ELF-1 (cell line): Measurements from ENCODE around the gene PAX1.

Experiments
- DNase-seq: peaks from one replicate; pipeline ENCODE4 v3.0.0-alpha.2; 2016; ENCODE audit warnings: low read depth, low spot score

Gene PAX1

DNA sequence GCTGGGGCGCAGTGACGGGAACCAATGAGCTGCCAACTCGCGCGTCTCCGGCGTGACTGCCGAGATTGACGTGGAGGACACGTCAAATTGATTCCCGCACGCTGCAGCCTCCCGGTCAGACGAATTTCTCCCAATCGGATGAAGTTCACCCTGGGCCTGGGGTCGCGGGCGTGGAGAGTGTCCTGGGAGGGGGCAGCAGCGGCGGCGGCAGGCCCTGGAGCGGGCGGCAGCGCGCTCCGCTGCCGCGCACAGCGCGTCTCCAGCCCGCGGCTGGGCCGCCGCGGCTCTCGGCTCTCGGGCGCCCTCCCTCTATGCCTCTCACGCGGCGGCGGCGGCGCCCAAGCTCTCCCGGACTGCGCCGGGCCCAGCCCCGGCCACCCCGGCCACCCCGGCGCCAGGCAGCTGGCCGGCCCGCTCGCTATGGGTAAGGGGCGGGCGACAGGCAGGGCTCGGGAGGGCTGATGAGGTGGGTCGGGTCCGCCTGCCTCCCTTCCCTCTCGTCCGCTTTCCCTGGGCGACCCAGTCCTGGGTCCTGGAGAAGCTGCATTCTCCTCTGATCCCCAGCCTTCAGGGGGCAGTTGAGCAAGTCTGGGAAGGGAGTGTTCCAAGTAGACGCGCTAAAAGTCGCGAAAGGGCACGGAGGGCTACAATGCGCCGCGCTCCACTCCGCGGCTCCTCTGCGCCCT is at the start of gene PAX1:
PAX1 (plus strand) TSS at position 90 of the 686 bp plus-strand sequence; CDS start at position 139, 49 bp downstream.
- no peak for DNase-seq

DNA sequence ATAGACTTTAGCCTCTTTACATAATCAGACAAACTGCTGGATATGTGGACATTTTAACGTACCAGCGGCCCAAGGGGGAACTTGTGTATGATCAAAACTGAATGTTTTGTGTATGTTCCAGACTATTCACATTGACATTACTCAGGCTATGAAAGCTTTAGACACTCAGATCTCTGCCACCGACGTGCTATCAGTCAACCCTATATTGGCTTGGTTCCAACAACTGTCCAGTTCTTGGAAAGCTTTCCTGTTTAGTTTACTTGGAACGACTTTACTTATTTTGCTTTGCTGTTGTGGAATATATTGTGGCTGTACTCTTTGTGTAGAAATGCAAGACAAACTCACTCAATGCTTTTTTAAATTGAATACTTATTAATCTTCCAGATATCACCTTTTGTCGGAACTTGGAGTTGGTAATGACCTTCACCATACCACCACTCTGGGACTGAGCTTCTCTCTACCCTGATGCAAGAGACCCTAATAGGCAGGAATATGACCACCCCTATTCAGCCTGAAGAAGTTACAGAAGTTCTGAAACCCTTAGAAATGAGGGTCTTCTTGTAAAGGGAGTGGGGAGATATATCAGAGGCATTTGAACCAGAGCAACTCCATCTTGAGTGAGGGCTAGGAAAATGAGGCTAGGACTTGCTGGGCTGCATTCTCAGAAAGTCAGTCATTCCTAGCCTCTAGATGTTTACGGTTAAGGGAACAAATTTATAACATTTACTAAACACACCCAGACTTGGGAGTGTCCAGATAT is 49.0 kb upstream of the PAX1 start:
- no peak for DNase-seq

DNA sequence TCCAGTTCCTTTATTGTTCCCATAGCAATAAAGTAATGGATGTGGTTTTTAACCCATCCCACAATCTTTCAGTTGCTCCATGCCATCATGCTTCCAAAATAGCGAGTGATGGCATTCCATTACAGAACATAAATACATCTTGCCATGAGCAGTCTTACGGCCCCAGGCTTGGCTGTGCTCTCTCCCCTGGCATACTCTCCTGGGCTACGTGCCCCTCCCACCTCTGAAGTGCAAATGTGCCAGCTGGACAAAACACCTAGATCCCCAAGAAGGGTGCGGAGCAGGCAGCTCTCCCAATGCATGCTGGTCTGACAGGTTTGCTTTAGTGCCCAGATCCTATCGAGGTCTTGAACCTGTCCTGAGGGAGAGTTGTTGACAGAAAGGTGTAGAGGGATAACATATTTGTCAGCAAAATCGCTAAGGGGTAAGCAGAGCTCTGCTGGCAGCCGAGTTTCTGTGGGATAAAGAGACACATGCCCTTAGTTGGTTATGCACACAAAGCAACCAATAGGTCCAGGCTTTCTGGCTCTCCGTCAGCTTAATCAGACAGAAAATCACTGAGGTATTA is 43.9 kb upstream of the PAX1 start:
- no peak for DNase-seq

DNA sequence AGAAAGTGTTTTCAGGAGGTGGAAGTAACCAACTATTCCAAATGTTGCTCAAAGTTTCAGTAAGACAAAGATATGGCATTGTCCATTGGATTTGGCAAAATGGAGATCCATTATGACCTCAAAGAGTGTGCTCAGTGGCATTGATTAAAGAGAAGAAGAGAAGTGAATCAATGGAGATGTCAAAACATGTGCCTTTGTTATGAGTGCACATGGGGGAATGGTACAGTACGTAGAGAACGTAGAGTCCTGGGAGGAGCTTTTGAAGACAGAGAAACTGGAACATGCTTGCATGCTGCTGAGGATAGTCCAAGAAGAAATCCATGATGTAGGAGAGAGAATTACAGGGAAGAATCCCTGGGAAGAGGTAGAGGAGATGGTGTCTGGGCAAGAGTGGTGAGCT is 42.0 kb upstream of the PAX1 start:
- no peak for DNase-seq

DNA sequence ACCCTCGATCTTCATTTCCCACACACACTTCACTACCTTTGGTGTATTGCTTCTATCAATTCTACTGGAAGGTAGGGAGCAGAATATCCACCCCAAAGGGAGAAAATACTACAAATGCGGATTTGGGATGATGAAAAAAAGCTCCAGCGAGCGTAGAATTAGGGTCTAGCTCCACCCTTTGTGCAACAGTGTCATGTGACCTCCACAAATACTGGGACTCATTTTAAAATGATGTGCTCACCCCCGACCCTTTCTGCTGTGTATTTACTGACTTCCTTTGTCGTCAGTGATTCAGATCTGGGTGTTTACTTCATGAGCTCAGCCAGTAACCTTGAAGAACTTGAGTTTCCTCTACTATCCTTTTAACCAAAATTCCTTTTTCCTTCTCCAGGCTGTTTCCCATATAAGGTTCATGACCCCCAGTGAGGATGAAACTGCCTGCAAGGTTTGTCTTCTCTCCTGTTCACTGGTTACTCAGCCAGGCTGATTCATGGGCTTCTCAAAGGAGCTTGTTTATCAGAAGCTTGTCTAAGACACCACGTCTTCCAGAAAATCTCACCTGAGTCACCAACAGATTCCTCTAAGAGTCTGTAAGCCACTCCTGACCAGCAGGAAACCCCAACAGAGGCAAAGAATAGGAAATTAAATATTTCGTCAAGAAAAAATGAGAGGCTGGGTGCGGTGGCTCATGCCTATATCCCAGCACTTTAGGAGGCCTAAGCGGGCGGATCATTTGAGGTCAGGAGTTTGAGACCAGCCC is 39.6 kb upstream of the PAX1 start:
- DNase-seq = no peak

DNA sequence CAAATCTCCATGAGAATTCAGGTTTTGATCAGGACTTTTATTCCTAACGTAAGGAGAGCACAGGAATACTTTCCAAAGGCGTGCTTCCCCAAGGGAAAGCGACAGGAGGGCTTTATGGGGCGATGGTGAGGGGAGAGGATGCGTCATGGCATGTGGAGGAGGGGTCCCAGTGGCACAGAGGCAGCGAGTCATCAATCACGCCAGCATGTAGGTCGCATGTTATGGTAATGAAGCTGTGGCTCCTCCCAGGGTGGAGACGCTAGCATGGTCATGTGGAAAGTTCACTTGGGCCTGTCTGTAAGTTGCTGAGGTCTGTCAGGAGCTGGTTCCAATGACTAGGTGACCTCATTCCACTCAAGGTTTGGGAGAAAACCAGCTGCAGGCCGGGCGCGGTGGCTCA is 35.3 kb upstream of the PAX1 start:
- no peak for DNase-seq

DNA sequence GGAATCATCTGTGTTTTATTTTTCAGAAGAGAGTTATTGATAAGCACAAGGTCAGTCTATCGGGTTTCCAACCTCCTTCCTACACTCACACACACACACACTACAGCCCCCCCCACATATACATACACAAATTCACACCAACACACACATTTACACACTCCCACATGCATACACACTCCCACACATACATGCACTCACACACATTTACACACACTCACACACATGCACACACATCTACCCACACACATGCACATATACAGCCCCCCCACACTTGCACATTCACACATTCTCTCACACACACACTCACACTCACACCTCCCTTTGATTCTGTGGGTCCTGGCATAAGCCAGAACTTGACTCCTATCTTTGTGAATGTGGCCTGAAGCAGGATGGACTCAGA is 34.5 kb upstream of the PAX1 start:
- DNase-seq = no peak

DNA sequence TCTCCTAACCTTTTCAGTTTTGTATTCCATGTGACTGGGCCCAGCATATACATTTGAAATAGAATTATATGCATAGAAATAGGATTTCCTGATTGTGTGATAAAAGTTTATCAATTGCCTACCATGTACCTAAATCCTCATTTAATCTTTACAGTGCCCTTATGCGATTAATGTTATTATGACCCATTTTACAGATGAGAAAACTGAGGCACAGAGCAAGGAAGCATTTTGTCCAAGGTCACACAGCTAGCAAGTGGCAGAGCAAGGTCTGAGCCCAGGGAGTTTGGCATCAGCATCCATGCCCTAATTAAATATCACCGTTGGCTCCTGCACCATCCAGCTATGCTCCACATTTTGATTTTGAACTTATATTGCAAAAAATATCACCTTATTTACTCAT is 28.2 kb upstream of the PAX1 start:
- DNase-seq = no peak

DNA sequence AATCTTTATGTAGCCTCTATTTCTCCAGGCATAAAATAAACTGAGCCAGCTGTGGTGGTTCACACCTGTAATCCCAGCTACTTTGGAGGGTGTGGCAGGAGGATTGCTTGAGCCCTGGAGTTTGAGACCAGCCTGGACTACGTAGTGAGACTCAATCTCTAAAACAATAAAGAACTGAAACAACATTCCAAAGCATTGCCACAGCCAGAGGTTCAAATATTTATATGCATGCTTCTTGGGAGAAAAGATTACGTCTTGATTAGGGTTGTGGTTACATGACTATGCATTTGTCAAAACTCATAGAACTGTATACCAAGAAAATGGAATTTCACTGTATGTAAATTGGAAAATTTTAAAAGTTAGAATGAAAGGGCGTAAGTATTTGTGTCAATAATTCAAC is 27.7 kb upstream of the PAX1 start:
- DNase-seq = no peak

DNA sequence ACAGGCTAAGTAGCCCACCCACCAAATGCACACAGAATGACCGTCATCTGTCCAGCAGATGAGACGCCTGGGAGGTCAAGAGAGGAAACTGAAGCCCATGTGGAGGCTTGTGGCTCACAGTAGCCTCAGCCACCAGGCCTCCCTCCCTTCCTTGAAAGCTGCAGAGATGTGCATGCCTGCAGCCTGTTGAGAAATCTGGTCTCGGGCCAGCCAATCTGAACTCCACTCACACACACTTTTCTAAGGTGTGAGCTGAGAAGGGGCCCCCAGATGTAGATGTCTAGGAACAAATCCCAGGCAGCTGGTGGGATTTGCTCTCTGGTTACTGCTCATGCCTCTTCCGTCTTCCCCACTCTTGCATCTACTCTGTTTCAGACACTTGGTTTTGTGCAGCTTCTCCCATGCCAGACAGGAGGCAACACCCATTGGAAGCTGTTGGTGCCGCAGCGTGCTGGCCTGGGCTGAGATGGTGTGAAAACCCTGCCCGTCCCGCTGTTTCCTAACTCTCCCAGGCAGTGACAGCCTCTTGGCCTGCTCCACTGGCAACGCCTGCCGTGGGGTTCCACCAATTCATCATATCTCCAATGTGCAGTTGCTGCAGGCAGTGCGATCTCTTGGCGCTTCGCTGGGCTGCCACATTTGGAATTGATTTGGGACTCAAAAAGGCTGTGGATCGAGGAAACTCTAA is 24.1 kb upstream of the PAX1 start:
- DNase-seq = no peak

DNA sequence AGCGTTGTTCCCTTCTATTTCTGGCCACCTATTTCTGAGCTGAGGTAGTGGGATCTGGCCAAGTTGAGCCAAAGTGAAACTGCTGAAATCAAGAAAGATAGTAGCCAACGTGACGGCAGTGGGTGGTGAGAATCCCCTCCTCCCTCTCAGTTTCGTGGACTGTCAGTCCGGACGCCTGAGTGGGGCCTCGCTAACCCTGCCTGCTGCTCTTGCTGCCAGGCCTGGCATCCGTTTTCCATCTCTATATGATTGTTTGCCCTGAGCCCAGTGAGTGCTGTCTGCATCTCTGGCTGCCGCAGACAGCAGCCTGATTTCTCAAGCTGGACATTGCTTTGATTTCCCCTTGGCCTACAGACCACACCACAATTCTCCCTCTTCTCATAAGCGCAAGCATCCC is 23.5 kb upstream of the PAX1 start:
- no peak for DNase-seq

DNA sequence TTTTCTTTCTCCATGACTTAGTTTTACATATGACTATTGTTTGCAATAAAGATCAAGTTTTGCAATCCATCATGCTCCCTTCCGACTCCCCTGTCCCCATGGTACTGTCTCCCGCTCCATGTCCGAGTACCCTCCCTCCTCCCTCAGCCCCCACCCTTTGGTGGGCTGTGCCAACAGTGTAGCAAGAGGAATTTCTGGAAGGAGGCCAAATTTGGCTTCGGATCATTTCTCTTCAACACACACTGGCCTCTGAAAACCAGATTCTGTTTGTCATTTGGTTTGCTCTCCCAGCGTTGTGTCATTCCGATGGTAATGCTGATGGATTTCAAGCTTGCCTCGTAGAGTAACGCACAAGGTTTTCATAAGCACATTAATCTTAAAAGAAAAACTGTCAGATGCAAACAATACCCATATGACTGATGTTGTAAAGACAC is 22.9 kb upstream of the PAX1 start:
- no peak for DNase-seq

DNA sequence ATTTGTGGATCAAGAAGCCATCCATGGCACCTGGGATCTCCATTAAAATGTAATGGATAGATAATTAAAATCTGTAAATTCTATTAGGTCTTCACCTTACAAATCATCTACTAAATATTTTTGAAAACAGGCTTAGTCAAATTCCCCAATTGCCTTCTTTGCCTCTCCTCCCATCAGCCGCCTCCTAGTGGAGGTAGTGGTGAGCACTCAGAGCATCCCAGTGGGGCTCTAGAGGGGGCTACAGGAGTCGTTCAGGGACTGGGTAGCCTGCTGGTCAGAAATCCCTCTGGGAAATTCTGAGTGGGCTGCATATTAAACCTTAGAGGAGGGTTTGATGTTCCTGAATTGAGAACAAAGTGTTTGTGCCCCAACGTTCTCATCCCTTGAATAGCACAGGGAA is 20.8 kb upstream of the PAX1 start:
- DNase-seq = no peak

DNA sequence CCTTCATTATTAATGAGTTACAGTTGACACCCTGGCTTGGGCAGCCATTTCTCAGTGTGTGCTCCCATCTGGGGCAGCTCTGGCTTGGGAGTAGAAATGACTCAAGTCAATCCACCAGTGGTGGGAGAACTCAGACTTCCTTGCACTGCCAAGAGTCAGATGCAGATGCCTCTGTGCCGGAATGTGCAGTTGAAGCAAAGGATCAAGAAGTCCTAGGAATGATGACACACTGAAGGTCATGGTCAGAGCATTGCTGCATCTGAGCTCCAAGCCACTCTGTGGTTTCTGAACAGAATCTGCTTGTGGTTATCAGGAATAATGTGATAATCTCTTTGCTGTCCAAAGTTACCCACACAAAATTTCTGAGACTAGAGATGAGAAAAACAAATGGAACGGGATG is 19.5 kb upstream of the PAX1 start:
- no peak for DNase-seq

DNA sequence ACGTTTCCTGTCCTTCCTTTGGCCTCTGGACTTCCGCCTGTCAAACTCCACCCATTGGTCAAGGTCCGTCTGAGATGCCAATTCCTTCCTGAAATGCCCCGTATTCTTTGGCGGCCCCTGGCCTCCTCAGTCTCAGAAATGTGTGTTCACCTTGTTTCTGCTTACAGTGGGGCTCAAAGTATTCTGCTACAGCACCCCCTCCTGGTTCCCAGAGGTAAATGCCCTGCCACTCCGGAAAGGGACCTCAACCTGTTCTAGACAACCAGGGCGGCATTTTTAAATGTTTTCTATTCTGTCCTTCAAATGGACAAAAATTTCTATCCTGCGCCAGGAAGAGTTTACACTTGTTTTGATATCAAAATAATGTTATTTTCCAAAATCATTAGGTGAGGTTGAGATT is 12.1 kb upstream of the PAX1 start:
- DNase-seq = peak; percentile 59

DNA sequence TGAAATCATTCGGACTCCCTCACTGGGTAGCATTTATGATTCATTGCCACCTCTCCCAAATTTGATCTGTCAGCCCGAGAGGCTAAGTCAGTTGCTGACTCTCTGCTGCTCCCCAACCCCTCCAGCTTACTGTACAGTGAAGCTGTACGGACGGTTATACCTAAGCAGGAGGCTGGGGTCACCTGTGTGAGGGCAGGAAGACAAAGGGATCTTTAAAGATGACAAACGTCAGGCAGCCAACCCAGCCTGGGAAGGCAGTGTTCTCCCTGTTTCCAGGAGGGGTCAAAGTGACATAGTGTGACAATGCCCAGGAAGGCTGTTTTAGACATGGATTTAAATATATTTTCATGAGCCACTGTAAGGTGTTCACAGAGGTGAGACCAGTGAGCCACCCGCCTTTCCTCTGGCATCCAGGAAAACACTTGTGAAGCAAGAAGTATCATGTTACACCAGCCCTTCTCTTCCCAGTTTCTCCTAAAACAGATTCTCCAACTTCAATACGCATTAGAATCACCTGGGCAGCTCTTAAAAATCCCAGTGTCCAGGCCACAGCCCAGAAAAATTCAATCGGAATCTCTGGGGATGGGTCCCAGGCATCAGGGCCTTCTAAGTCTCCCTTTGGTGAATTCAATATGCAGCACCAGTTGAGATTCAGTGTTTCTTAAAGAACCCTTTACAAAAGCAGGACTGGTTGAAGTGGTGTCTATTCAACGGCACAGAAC is 6.8 kb upstream of the PAX1 start:
- no peak for DNase-seq

DNA sequence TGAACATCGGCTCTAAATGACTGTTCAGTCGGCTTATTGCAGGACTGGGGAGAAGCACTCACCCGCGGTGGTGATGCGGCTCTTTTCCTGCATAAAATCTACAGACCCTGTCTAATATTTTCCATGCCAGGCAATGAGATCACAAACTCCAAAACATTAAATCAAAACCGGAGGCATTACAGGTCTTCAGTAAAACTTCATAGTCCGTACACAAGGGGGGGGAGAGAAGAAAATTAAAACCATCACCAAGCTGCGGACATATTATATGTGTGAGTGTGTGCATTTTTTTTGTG is 6.3 kb upstream of the PAX1 start:
- DNase-seq = no peak

DNA sequence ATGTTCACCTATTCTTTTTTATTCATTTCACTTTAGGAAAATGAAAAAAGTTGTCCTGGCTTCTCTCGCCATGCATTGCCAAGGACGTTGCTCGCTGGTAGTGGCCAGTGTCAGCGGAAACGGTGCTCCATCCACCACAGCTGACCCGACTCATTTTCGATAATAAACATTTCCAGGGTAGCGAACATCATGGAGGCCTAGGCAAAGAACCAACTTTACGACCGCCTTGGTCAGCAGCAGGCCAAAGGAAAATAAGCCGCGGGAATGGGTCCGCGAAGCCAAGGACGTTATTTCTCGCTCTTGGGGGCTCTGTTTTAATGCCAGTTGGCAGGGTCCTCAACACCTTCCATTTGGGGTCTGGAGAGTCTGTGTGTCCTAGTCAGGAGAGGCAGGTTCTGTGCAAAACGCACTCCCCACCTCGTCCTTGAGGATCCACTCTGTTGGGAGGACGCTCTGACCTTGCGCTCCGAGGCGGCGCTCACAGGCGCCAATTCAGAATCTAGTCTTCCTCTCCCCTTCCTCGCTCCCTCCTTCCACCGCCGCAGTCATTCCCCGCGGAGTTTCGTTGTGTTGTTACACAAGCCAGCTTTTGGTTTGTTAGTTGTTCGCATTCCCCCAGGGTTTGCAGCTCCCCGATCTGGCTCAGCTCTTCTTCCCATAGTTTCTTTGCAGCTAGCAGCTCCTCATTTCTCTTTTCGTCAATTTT is 4.1 kb upstream of the PAX1 start:
- no peak for DNase-seq

DNA sequence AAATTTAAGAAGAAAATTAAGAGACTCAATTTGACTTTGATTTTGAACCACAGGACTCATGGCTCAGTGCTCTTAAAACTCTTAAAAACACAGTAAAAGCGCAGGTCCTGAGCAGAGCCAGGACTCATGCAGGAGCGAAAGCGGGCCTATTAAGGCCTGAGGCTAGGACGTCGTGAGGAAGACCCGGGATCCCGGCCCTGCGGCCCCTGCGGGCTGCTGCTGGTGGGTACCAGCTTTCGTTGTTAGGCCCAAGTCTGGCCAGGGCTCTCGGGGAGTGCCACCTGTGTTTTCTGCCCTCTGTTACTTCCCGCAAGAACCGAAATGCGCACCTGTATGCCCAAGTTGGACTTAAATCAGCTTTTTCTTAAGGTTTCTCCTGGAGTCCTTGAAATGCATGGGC is 3.4 kb upstream of the PAX1 start:
- DNase-seq = no peak

DNA sequence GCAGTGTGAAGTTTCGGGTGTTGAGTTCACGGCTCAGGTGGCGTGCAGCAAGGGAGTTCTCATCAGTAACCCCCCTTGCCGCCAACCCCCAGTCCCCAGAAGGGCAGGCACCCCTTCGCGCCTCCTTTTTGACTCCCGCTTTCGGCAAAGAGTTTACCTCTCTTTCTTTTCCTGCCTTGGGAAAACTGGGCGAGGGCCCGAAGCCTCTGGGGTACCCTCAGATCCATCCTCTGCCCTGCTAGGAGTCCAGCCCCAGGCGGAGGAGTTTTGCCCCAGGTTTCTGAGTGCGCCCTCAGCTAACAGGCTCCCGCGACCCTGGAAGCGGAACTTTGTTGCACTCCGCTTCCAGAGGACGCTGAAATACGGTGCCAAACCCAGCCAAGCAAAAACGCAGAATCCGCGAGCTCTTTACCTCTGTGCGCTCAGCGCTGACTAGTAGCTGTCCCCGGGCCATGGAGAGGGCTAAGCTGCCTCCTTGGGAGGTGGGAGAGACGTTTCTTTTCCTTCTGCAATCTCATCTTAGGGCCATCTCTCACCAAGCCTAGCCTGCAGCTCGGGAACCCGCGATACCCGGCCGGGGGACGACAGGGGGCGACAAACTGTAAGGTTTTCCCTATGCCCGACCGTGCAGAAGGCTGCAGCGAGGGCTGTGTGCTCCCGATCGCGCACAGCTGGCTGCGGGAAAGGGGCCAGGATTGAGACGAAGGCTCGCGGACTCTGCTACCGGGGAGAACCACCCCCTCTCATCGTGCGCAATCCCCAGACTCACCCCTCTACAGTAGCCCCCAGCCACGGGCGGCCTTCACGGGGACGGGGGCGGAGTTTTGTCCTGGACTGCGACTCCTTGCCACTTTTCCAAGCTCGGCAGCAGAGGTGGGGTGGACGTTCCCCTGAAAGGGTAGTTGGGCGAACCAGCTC is 2.7 kb upstream of the PAX1 start:
- peak; percentile 93 for DNase-seq
